Measurements from ENCODE around the gene TCF12. TPM values are rescaled to one million over a fixed set of nuclear protein-coding genes. Genes with fewer than 3 reads are reported as not detected.

Gene TCF12
- total and polyA plus RNA-seq, 2 of the 8 experiments (the other 6 are each of a cell fraction or from before 2014, with no cell fraction given) = 85.8 to 101 TPM

GRCh38 chr15:57224664-57225063 is 306.2 kb downstream of the TCF12 start:
- Histone ChIP-seq H2AK5ac (ENCODE audit: low read depth, low read length) (no peak overlapping the region), H3K27ac (ENCODE audit: low read depth, low read length) (no peak overlapping the region), H3K23me2 (ENCODE audit: low read depth, low read length) (no peaks in the 10 kb centered on the region; the same call in 1 of the 2 replicates), H4K8ac (ENCODE audit: extremely low read depth, insufficient read depth, low read length) (no peak overlapping the region), H3K14ac (ENCODE audit: insufficient read length) (no peak overlapping the region), H3K56ac (replicated peaks; ENCODE audit: insufficient read length, low read depth, low read length) (no peak overlapping the region), H2BK20ac (ENCODE audit: low read length) (no peak overlapping the region), H3K4ac (replicated peaks; ENCODE audit: insufficient read length, low read depth, low read length) (no peak overlapping the region), H3K4me3 (ENCODE audit: extremely low read depth in 1 of 4, insufficient read depth in 2 of 4, low read depth in 3 of 4, low read length in 4 of 4) (no peak overlapping the region), H3K9me3 (ENCODE audit: insufficient read depth in 2 of 2, low read depth in 1 of 2, low read length in 1 of 2) (no peaks in the 10 kb centered on the region), H4K5ac (ENCODE audit: insufficient read length, low read depth, low read length) (no peak overlapping the region), H3K18ac (ENCODE audit: extremely low read depth, low read length) (no peak overlapping the region), H3K4me1 (replicated peaks in 1 of 4; ENCODE audit: control insufficient read depth in 3 of 4, insufficient read depth in 4 of 4, low read length in 3 of 4) (no peaks in the 10 kb centered on the region; a peak in 1 of 7 replicates), H3K79me1 (ENCODE audit: low read depth, low read length) (no peaks in the 10 kb centered on the region), H2BK5ac (ENCODE audit: low read depth, low read length) (no peak overlapping the region), H3K36me3 (ENCODE audit: control insufficient read depth in 2 of 4, insufficient read depth in 4 of 4, low read length in 3 of 4) (no peaks in the 10 kb centered on the region), H3K79me2 (ENCODE audit: control insufficient read depth in 1 of 2, insufficient read depth in 2 of 2, low read length in 2 of 2) (peaks cover 0 to 77% of the 10 kb centered on the region in 2 experiments; a peak in 2 of 4 replicates), H3K4me2 (ENCODE audit: insufficient read depth in 1 of 2, low read depth in 2 of 2, low read length in 2 of 2) (no peak overlapping the region), H4K20me1 (replicated peaks in 1 of 2; ENCODE audit: control insufficient read depth in 1 of 2, insufficient read depth in 2 of 2, low read length in 2 of 2) (no peaks in the 10 kb centered on the region), H2BK15ac (ENCODE audit: low read length) (no peak overlapping the region), H4K91ac (replicated peaks; ENCODE audit: insufficient read length, low read length) (no peak overlapping the region), H3K9ac (replicated peaks in 1 of 4; ENCODE audit: extremely low read depth in 1 of 4, low read depth in 3 of 4, low read length in 3 of 4) (no peak overlapping the region), H3K23ac (ENCODE audit: insufficient read length) (no peak overlapping the region), H2BK120ac (replicated peaks; ENCODE audit: low read depth, low read length) (no peak overlapping the region), H2AFZ (ENCODE audit: low read length) (no peak overlapping the region), H2BK12ac (ENCODE audit: low read depth, low read length) (no peak overlapping the region), H3K27me3 (replicated peaks in 1 of 4; ENCODE audit: control insufficient read depth in 3 of 4, extremely low read depth in 1 of 4, insufficient read depth in 3 of 4, low read length in 3 of 4) (no peaks in the 10 kb centered on the region)
- no peak for FAIRE-seq
- ChIA-PET POLR2A (ENCODE audit: partially characterized antibody) (interaction anchor here (0.7 kb wide), 1 partner anchor 82 kb away, joined by 3 read pairs; no protein-coding TSS in a partner anchor), CTCF (ENCODE audit: partially characterized antibody) (no interaction called here)
- no peak for DNase-seq (ENCODE audit: low read depth in 1 of 2, low spot score in 2 of 2)
- WGBS, 2 experiments (ENCODE audit: extremely low coverage in 1 of 2, insufficient coverage in 1 of 2, insufficient read length in 1 of 2, insufficient replicate concordance in 2 of 2, low coverage in 1 of 2, low lambda C conversion rate in 2 of 2, missing lambda C conversion rate in 1 of 2) = 67% methylated on average over 2 of the region's 2 CpGs; no CpG with 5 or more reads in 1 of the 2 experiments
- TF ChIP-seq JUND (IDR thresholded peaks at IDR 0.05; ENCODE audit: low read length) (no peak), KDM1A (IDR thresholded peaks at IDR 0.05; ENCODE audit: borderline replicate concordance, low read length) (no peak)
